ENCODE results near the gene LCN15.

Gene LCN15

GRCh38 chr9:136738960-136739359, 25.4 kb downstream of the LCN15 start:
- DNase-seq = no peak

GRCh38 chr9:136735812-136736480, 28.4 kb downstream of the LCN15 start:
- no peak for DNase-seq

- DNase-seq = no peak
Observed at GRCh38 chr9:136734837-136735496, 29.4 kb downstream of the LCN15 start.

GRCh38 chr9:136733611-136734010, 30.7 kb downstream of the LCN15 start:
- no peak for DNase-seq

GRCh38 chr9:136732444-136733178, 31.7 kb downstream of the LCN15 start:
- DNase-seq = no peak

GRCh38 chr9:136729926-136730325, 34.4 kb downstream of the LCN15 start:
- no peak for DNase-seq

- no peak for DNase-seq
Observed at GRCh38 chr9:136729144-136729543, 35.2 kb downstream of the LCN15 start.

- DNase-seq = no peak
Observed at GRCh38 chr9:136728548-136729123, 35.7 kb downstream of the LCN15 start.

GRCh38 chr9:136728080-136728547, 36.2 kb downstream of the LCN15 start:
- peak; percentile 90 to 92 for DNase-seq

- peak; percentile 39 to 40 for DNase-seq
Observed at GRCh38 chr9:136726631-136727191, 37.6 kb downstream of the LCN15 start.

GRCh38 chr9:136726118-136726517, 38.2 kb downstream of the LCN15 start:
- no peak for DNase-seq

- no peak for DNase-seq
Observed at GRCh38 chr9:136725612-136726011, 38.7 kb downstream of the LCN15 start.

GRCh38 chr9:136724772-136725171, 39.5 kb downstream of the LCN15 start:
- DNase-seq = no peak

GRCh38 chr9:136723989-136724388, 40.3 kb downstream of the LCN15 start:
- no peak for DNase-seq

- DNase-seq = no peak
Observed at GRCh38 chr9:136723362-136723976, 40.8 kb downstream of the LCN15 start.

GRCh38 chr9:136722969-136723356, 41.4 kb downstream of the LCN15 start:
- no peak for DNase-seq

- DNase-seq = no peak
Observed at GRCh38 chr9:136722093-136722968, 42.0 kb downstream of the LCN15 start.

- no peak for DNase-seq
Observed at GRCh38 chr9:136721339-136722092, 42.8 kb downstream of the LCN15 start.

- DNase-seq = no peak
Observed at GRCh38 chr9:136720898-136721338, 43.4 kb downstream of the LCN15 start.

- no peak for DNase-seq
Observed at GRCh38 chr9:136720251-136720897, 43.9 kb downstream of the LCN15 start.
